Trophoblast cell (in vitro differentiated cells and primary cell): ENCODE results near the gene ADARB2.
"Not testable (repeated sequence)": the region's sequence is repeated elsewhere in the genome, so short reads cannot be mapped to it uniquely, and the experiment has no call there.

ENCODE experiments used
- DNase-seq, 2 donors: peaks; one replicate each; pipeline ENCODE4 v3.0.0-alpha.2; 2016
- H2AFZ ChIP-seq: 2 replicates; pipeline ENCODE4 v1.6.1; 2013; ENCODE audit warnings: low read length, moderate library complexity, mild to moderate bottlenecking; ENCODE audit not compliant: insufficient read depth, poor library complexity
- H2AK5ac ChIP-seq: 2 replicates; pipeline ENCODE4 v1.6.1; 2013; ENCODE audit warnings: mild to moderate bottlenecking, low read length
- H2BK120ac ChIP-seq: 2 replicates; pipeline ENCODE4 v1.6.1; 2013; ENCODE audit warnings: low read length, mild to moderate bottlenecking, moderate library complexity; ENCODE audit not compliant: insufficient read depth, poor library complexity
- H2BK12ac ChIP-seq: 2 replicates; pipeline ENCODE4 v1.6.1; 2013; ENCODE audit warnings: mild to moderate bottlenecking, low read length, moderate library complexity
- H2BK5ac ChIP-seq: 2 replicates; pipeline ENCODE4 v1.6.1; 2013; ENCODE audit warnings: low read length, low read depth, moderate library complexity, mild to moderate bottlenecking; ENCODE audit not compliant: poor library complexity
- H3K14ac ChIP-seq: 2 replicates; pipeline ENCODE4 v1.6.1; 2013; ENCODE audit warnings: mild to moderate bottlenecking, low read length
- H3K18ac ChIP-seq: 2 replicates; pipeline ENCODE4 v1.6.1; 2013; ENCODE audit warnings: mild to moderate bottlenecking, low read length
- H3K23ac ChIP-seq: 2 replicates; pipeline ENCODE4 v1.6.1; 2013; ENCODE audit warnings: low read length
- H3K27ac ChIP-seq: 2 replicates; pipeline ENCODE4 v1.5.1; 2013; ENCODE audit warnings: low read depth, mild to moderate bottlenecking, inconsistent platforms, low read length, moderate library complexity
- H3K27me3 ChIP-seq: 2 replicates; pipeline ENCODE4 v1.6.1; 2013; ENCODE audit warnings: inconsistent platforms, mild to moderate bottlenecking, low read length, moderate library complexity; ENCODE audit not compliant: insufficient read depth
- H3K36me3 ChIP-seq, 2 experiments: 1 replicate in 1 of 2; 2 replicates in 1 of 2; pipeline ENCODE4 v1.6.1; 2013; ENCODE audit warnings: low read length in 2 of 2, mild to moderate bottlenecking in 2 of 2, moderate library complexity in 1 of 2; ENCODE audit not compliant: insufficient read depth in 2 of 2, control insufficient read depth in 1 of 2
- H3K4ac ChIP-seq: 2 replicates; pipeline ENCODE4 v1.6.1; 2013; ENCODE audit warnings: low read depth, mild to moderate bottlenecking, low read length, moderate library complexity
- H3K4me1 ChIP-seq, 2 experiments: 1 replicate in 1 of 2; 2 replicates in 1 of 2; pipeline ENCODE4 v1.6.1; 2013; ENCODE audit warnings: low read length in 2 of 2, mild to moderate bottlenecking in 2 of 2, moderate library complexity in 1 of 2; ENCODE audit not compliant: insufficient read depth in 2 of 2, control insufficient read depth in 1 of 2
- H3K4me2 ChIP-seq: 2 replicates; pipeline ENCODE4 v1.6.1; 2013; ENCODE audit warnings: inconsistent platforms, mild to moderate bottlenecking, low read length, moderate library complexity
- H3K4me3 ChIP-seq: 2 replicates; pipeline ENCODE4 v1.5.1; 2013; ENCODE audit warnings: mild to moderate bottlenecking, low read depth, low read length, inconsistent platforms
- H3K79me1 ChIP-seq: one replicate; pipeline ENCODE4 v1.6.1; 2013; ENCODE audit warnings: low read length
- H3K79me2 ChIP-seq: 2 replicates; pipeline ENCODE4 v1.6.1; 2013; ENCODE audit warnings: low read length, mild to moderate bottlenecking; ENCODE audit not compliant: control insufficient read depth, insufficient read depth, poor library complexity
- H3K9ac ChIP-seq: 2 replicates; pipeline ENCODE4 v1.6.1; 2013; ENCODE audit warnings: mild to moderate bottlenecking, low read length
- H3K9me3 ChIP-seq: 2 replicates; pipeline ENCODE4 v1.6.1; 2013; ENCODE audit warnings: low read depth, mild to moderate bottlenecking, control low read depth, inconsistent platforms, low read length; ENCODE audit not compliant: insufficient read depth
- H4K12ac ChIP-seq: 2 replicates; pipeline ENCODE4 v1.6.1; 2013; ENCODE audit warnings: low read depth, mild to moderate bottlenecking, low read length, moderate library complexity
- H4K8ac ChIP-seq: 2 replicates; pipeline ENCODE4 v1.6.1; 2013; ENCODE audit warnings: low read depth, mild to moderate bottlenecking, low read length, moderate library complexity
- H4K91ac ChIP-seq: one replicate; pipeline ENCODE4 v1.6.1; 2013; ENCODE audit warnings: low read depth, mild to moderate bottlenecking, low read length, moderate library complexity
- WGBS: extraction: QIAGEN DNeasy Blood & Tissue Kit; methylation state at CpG from one replicate; pipeline ENCODE4 v1.1.7; 2013; ENCODE audit warnings: missing lambda C conversion rate; ENCODE audit not compliant: insufficient read length, insufficient coverage; ENCODE audit errors: extremely low coverage; 5-methylcytosine and 5-hydroxymethylcytosine counted together

ADARB2 gene

DNA sequence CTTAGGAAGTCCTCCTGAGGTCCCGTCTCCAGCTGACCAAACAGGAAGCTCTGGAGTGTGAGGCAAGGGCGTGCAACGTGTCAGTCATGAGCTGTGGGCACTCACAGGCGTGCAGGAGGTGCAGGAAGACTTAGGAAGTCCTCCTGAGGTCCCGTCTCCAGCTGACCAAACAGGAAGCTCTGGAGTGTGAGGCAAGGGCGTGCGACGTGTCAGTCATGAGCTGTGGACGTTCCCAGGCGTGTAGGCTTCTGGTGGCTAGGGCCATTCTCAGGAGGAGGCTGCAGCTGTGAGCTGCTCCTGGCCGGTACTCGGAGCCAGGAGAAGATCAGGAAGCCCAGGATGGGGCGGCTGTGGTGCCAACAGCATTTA is 489.1 kb downstream of the ADARB2 start:
- no CpG with 5 or more reads among the region's 13 CpGs for WGBS

DNA sequence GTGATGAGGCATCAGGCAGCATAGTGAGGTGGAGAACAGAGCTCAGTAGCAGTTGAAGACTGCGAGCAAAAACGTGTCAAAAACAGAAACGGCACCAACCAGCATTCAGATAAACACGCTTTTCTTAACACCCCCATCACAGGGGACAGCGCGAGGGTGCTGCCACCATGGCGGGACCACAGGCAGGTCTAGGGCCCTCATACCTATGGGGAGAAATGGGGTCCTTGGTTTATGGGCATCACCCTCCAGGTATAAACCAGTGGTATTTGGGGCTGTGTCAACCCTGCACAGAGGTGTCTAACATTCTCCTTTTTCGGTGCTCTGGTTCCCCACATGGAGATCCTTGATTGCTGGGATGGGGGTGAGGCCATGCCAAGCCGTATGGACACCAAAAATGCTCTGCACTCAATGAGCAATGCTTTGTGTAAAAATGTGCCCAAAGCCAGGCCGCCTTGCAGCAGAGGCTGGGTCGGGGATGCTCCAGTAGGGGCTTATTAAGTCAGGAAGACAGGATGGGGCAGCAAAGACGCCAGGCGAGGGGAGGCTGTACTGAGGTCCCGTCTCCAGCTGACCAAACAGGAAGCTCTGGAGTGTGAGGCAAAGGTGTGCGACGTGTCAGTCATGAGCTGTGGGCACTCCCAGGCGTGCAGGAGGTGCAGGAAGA is 489.6 kb downstream of the ADARB2 start:
- Histone ChIP-seq H4K91ac (no peak overlapping the region), H3K27me3 (no peaks in the 10 kb centered on the region), H2AFZ (no peak overlapping the region), H2BK120ac (no peak overlapping the region), H2BK5ac (no peak overlapping the region), H3K4me2 (no peak overlapping the region), H3K14ac (no peak overlapping the region), H3K79me2 (no peaks in the 10 kb centered on the region), H3K23ac (no peak overlapping the region), H2AK5ac (no peak overlapping the region), H3K4ac (no peak overlapping the region), H3K79me1 (no peaks in the 10 kb centered on the region), H3K4me3 (no peak overlapping the region), H4K12ac (no peak overlapping the region), H3K36me3 (no peaks in the 10 kb centered on the region), H3K4me1 (no peaks in the 10 kb centered on the region), H3K9ac (no peak overlapping the region), H2BK12ac (no peak overlapping the region), H3K27ac (no peak overlapping the region), H3K9me3 (peaks cover 3% of the 10 kb centered on the region), H4K8ac (no peak overlapping the region), H3K18ac (no peak overlapping the region)
- DNase-seq = no peak
- no CpG with 5 or more reads among the region's 17 CpGs for WGBS

More for the DNA sequence above, 489.1 kb downstream of the ADARB2 start:
- H3K23ac ChIP-seq, H2BK12ac ChIP-seq, H3K36me3 ChIP-seq, H3K27me3 ChIP-seq, H3K18ac ChIP-seq, H3K9me3 ChIP-seq, H3K4me3 ChIP-seq, H2BK120ac ChIP-seq, H2AK5ac ChIP-seq, H3K14ac ChIP-seq, H3K4me2 ChIP-seq, H3K79me2 ChIP-seq, H3K4ac ChIP-seq, H3K4me1 ChIP-seq, H2AFZ ChIP-seq, H3K9ac ChIP-seq, DNase-seq, H4K8ac ChIP-seq, H3K79me1 ChIP-seq, H2BK5ac ChIP-seq, H4K91ac ChIP-seq, H4K12ac ChIP-seq, H3K27ac ChIP-seq: not testable (repeated sequence)

DNA sequence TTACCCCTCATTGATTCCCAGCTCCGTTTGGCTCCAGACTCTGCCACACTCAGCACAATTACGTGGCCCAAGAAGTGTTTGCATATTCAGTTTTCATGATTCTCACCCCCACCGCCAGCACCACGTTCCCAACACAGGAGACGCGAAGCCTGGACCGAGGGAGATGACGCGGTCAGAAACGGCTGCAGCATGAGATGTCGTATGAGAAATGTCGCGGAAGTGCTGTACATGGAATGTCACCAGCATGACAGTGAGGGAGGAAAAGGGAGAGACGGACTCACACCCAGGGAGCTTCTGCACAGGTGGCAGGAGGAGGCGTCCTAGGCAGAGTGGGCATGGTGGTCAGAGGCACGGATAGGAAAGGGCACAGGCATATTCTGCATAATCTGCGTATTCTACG is 492.8 kb downstream of the ADARB2 start:
- no peak overlapping the region for H3K9ac ChIP-seq
- peaks cover 0 to 3% of the 10 kb centered on the region in 2 experiments for H3K4me1 ChIP-seq
- WGBS = no CpG with 5 or more reads among the region's 18 CpGs
- peaks cover 7% of the 10 kb centered on the region for H3K9me3 ChIP-seq
- no peak overlapping the region for H3K23ac ChIP-seq
- H2BK12ac ChIP-seq = no peak overlapping the region
- H3K79me2 ChIP-seq = no peaks in the 10 kb centered on the region
- H3K4me3 ChIP-seq = no peak overlapping the region
- H4K8ac ChIP-seq = no peak overlapping the region
- no peaks in the 10 kb centered on the region for H3K36me3 ChIP-seq
- no peaks in the 10 kb centered on the region for H3K79me1 ChIP-seq
- no peak overlapping the region for H2AFZ ChIP-seq
- no peak overlapping the region for H2BK120ac ChIP-seq
- no peak overlapping the region for H2AK5ac ChIP-seq
- H4K91ac ChIP-seq = no peak overlapping the region
- no peak overlapping the region for H3K18ac ChIP-seq
- DNase-seq = no peak
- H3K27ac ChIP-seq = no peak overlapping the region
- H3K4me2 ChIP-seq = no peak overlapping the region
- H4K12ac ChIP-seq = no peak overlapping the region
- H3K14ac ChIP-seq = no peak overlapping the region
- no peak overlapping the region for H3K4ac ChIP-seq
- peaks cover 6% of the 10 kb centered on the region for H3K27me3 ChIP-seq
- no peak overlapping the region for H2BK5ac ChIP-seq

DNA sequence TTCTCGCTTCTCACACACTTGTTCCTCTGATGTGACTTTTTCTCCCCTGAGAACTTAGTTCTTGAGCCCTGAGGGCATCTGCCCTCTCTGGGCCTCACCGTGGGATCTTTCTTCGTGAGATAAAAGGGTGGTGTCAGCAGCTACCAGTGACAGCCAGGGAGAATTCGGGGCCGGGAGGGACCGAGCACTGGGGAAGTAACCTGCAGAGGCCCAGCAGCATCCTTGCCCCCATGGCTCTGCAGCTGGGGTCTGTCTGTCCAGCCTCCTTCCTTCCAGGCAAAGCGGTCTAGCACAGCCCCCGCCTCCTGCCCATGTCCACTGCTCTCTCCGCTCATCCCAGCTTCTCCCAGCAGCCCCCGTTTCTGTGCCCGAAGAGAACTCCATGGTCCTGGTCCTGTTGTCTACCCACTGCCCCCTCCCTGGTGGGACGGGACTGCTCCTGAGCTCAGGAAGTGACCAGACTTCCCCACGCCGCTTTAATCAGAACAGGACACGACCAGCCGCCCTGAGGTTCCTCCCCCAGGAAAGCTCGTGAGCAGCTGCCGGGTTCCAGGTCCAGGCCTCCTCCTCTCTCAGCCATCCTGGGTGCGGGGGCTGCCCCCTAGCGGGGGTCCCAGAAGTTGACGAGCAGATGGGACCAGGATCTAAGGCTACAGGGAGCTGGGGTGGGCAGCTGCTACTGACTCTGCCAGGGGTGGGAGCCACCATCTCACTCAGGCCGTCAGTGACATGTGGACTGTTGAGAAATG is 493.7 kb downstream of the ADARB2 start:
- no peak overlapping the region for H3K4ac ChIP-seq
- H3K4me1 ChIP-seq = peaks cover 0 to 3% of the 10 kb centered on the region in 2 experiments
- peaks cover 7% of the 10 kb centered on the region for H3K9me3 ChIP-seq
- no peak overlapping the region for H4K12ac ChIP-seq
- no peak for DNase-seq
- H2BK120ac ChIP-seq = no peak overlapping the region
- no peak overlapping the region for H3K18ac ChIP-seq
- H3K27me3 ChIP-seq = peaks cover 6% of the 10 kb centered on the region
- H3K4me2 ChIP-seq = no peak overlapping the region
- no peak overlapping the region for H2AK5ac ChIP-seq
- H3K79me2 ChIP-seq = no peaks in the 10 kb centered on the region
- H3K23ac ChIP-seq = no peak overlapping the region
- H2BK12ac ChIP-seq = no peak overlapping the region
- H3K79me1 ChIP-seq = no peaks in the 10 kb centered on the region
- H3K4me3 ChIP-seq = no peak overlapping the region
- no peak overlapping the region for H2BK5ac ChIP-seq
- H4K8ac ChIP-seq = no peak overlapping the region
- no peak overlapping the region for H4K91ac ChIP-seq
- no peak overlapping the region for H3K9ac ChIP-seq
- H2AFZ ChIP-seq = no peak overlapping the region
- H3K27ac ChIP-seq = no peak overlapping the region
- H3K36me3 ChIP-seq = no peaks in the 10 kb centered on the region
- H3K14ac ChIP-seq = no peak overlapping the region
- no CpG with 5 or more reads among the region's 22 CpGs for WGBS
